Sigmoid colon (tissue), 7 donors: ENCODE data around the gene KCTD11. TPM values are rescaled to one million over a fixed set of nuclear protein-coding genes. Genes with fewer than 3 reads are reported as not detected.
A peak's percentile ranks its signal among the peaks of the same experiment; 100 is the strongest.

Experiments used
- DNase-seq: peaks from one replicate; pipeline ENCODE4 v3.0.0-alpha.2; 2019
- H3K27ac ChIP-seq, 4 donors: fragments of 200-600 bp; sonication (generic); one replicate each; pipeline ENCODE4 v1.5.1; 2016 to 2019; ENCODE audit warnings: mild to moderate bottlenecking in 1 of 4
- H3K27me3 ChIP-seq, 3 donors: fragments of 200-600 bp; sonication (generic); one replicate each; pipeline ENCODE4 v1.5.1; 2019; ENCODE audit warnings: mild to moderate bottlenecking in 1 of 3
- H3K36me3 ChIP-seq, 4 donors: fragments of 200-600 bp; sonication (generic); one replicate each; pipeline ENCODE4 v1.5.1; 2016 to 2019
- H3K4me1 ChIP-seq, 4 donors: fragments of 200-600 bp; sonication (generic); one replicate each; pipeline ENCODE4 v1.5.1; 2017 to 2019
- H3K4me3 ChIP-seq, 4 donors: fragments of 200-600 bp; sonication (generic); one replicate each; pipeline ENCODE4 v1.5.1; 2017 to 2019; ENCODE audit warnings: mild to moderate bottlenecking in 2 of 4, moderate library complexity in 1 of 4
- H3K9me3 ChIP-seq, 4 donors: fragments of 200-600 bp in 3 of 4; sonication (generic) in 3 of 4; one replicate each; pipeline versions ENCODE4 v1.5.1 to v1.6.1; 2013 to 2019
- EP300 ChIP-seq, 4 donors: sonication (generic); formaldehyde crosslinking; IDR thresholded peaks; one replicate each; pipeline ENCODE4 v1.6.1; 2017; ENCODE audit warnings: antibody characterized with exemption in 4 of 4
- POLR2A ChIP-seq, 2 donors: fragments of 450-650 bp; IDR thresholded peaks; one replicate each; pipeline ENCODE4 v1.6.1; 2016; ENCODE audit warnings: antibody characterized with exemption in 2 of 2, mild to moderate bottlenecking in 2 of 2, moderate library complexity in 2 of 2
- POLR2AphosphoS5 ChIP-seq, 4 donors: sonication (generic); formaldehyde crosslinking; IDR thresholded peaks; one replicate each; pipeline ENCODE4 v1.6.1; 2017; ENCODE audit warnings: antibody characterized with exemption in 4 of 4
- WGBS, 2 donors: extraction: QIAGEN DNeasy Blood & Tissue Kit; methylation state at CpG; one replicate each; pipeline ENCODE4 v1.1.7; 2013; 5-methylcytosine and 5-hydroxymethylcytosine counted together
- intact Hi-C: fragments of 100-400 bp; cut with DNase I; formaldehyde crosslinking; loops from one replicate; pipeline ENCODE4 v1.15.1; 2023
- polyA plus RNA-seq, 3 donors: library from polyadenylated mRNA; stranded (reverse); fragments of 200-250 nt; gene quantifications; one replicate each; pipeline ENCODE4 v1.2.3, GENCODE V29; 2013
- total RNA-seq, 4 donors: library from RNA; depleted of rRNA; stranded (reverse); fragments of >200 nt; gene quantifications; one replicate each; pipeline ENCODE4 v1.1.0, GENCODE V29; 2016
- TF ChIP-seq, protein P1 (sequence below), 4 experiments: fragments of 450-650 bp in 3 of 4; fragments of 200-600 bp in 1 of 4; IDR thresholded peaks; one replicate each; pipeline ENCODE4 v1.5.1; 2016 to 2019; ENCODE audit warnings: antibody characterized with exemption in 4 of 4, mild to moderate bottlenecking in 3 of 4, moderate library complexity in 2 of 4
- donor health status: healthy with polysubstance abuse.
- donor health status: Bipolar disorder and iron deficiency.
- donor health status: healthy.

Gene KCTD11
- total and polyA plus RNA-seq, 7 donors = 4.4 to 11.7 (median 6.2) TPM

DNA sequence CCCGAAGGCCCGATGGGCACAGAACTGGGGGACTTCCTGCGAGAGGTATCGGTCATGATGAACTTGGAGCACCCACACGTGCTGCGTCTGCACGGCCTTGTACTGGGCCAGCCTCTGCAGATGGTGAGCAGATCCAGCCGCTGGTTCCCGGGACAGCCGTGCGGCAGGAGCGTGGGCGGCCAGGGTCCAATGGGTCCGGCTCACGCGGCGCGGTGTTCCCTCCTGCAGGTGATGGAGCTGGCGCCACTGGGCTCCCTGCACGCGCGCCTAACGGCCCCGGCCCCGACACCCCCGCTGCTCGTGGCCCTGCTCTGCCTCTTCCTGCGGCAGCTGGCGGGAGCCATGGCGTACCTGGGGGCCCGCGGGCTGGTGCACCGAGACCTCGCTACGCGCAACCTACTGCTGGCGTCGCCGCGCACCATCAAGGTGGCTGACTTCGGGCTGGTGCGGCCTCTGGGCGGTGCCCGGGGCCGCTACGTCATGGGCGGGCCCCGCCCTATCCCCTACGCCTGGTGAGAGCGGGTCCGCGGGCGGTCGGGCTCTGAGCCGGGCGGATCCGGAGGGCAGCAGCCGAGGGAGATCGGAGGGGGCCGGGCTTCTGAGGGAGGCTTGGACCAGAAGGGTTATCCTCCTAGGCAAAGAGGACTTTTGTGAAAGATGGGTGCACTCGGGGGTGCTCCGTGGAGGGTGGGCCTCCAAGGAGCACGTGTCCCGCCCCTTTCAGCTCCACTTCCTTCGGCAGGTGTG lies 32.0 kb downstream of the KCTD11 start:
- Histone ChIP-seq H3K4me3 (peak overlapping the region; percentile 12 to 49 (median 44)), H3K27ac (peak overlapping the region; percentile 48 to 55 (median 50)), H3K4me1 (peaks cover 2 to 34% (median 30%) of the 10 kb centered on the region in 4 donors), H3K36me3 (peaks cover 0 to 11% (median 3%) of the 10 kb centered on the region in 4 donors), H3K9me3 (no peaks in the 10 kb centered on the region), H3K27me3 (no peaks in the 10 kb centered on the region)
- TF ChIP-seq, protein P1, sequence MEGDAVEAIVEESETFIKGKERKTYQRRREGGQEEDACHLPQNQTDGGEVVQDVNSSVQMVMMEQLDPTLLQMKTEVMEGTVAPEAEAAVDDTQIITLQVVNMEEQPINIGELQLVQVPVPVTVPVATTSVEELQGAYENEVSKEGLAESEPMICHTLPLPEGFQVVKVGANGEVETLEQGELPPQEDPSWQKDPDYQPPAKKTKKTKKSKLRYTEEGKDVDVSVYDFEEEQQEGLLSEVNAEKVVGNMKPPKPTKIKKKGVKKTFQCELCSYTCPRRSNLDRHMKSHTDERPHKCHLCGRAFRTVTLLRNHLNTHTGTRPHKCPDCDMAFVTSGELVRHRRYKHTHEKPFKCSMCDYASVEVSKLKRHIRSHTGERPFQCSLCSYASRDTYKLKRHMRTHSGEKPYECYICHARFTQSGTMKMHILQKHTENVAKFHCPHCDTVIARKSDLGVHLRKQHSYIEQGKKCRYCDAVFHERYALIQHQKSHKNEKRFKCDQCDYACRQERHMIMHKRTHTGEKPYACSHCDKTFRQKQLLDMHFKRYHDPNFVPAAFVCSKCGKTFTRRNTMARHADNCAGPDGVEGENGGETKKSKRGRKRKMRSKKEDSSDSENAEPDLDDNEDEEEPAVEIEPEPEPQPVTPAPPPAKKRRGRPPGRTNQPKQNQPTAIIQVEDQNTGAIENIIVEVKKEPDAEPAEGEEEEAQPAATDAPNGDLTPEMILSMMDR (IDR thresholded peaks at IDR 0.05) = no peak
- peak in 2 of 4 donors; percentile 7 to 21 for TF ChIP-seq POLR2AphosphoS5 (IDR thresholded peaks at IDR 0.05)
- intact Hi-C loops = loop anchor here (5.0 kb wide), 1 partner anchor 178 kb away; the partner anchor contains the start of gene SENP3
- DNase-seq = peak; percentile 72
- WGBS, 2 donors = 33 to 77% methylated on average over 65 of the region's 65 CpGs

DNA sequence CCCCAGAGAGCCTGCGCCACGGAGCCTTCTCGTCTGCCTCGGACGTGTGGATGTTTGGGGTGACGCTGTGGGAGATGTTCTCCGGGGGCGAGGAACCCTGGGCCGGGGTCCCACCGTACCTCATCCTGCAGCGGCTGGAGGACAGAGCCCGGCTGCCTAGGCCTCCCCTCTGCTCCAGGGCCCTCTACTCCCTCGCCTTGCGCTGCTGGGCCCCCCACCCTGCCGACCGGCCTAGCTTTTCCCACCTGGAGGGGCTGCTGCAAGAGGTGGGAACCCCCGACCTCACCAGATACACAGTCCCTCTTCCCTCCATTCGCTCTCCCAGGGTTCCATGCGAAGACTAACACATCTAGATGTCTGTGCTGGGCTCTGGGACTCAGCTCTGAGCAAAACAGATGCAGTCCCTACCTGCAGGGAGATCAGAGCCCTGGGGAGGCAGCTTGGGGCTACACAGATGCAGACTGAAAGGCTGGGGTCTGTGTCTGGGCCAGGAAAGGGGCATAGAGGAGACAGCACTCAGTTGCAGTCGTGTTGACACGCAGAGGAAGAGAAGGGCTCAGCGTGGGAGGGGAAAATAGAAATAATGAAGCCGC lies 32.6 kb downstream of the KCTD11 start:
- Histone ChIP-seq H3K4me1 (peaks cover 2 to 34% (median 30%) of the 10 kb centered on the region in 4 donors), H3K27ac (peak overlapping the region; percentile 48 to 55 (median 50)), H3K27me3 (no peaks in the 10 kb centered on the region), H3K36me3 (peaks cover 0 to 18% (median 7%) of the 10 kb centered on the region in 4 donors), H3K9me3 (no peaks in the 10 kb centered on the region), H3K4me3 (peak overlapping the region in 3 of 4 donors; percentile 39 to 49 (median 48))
- DNase-seq = no peak
- intact Hi-C loops = loop anchor here (5.0 kb wide), 1 partner anchor 178 kb away; the partner anchor contains the start of gene SENP3
- WGBS, 2 donors = 60 to 87% methylated on average over 23 of the region's 23 CpGs
- TF ChIP-seq POLR2AphosphoS5 (IDR thresholded peaks at IDR 0.05) = no peak
- no peak for TF ChIP-seq EP300 (IDR thresholded peaks at IDR 0.05)
- TF ChIP-seq, protein P1 (IDR thresholded peaks at IDR 0.05) = no peak
- TF ChIP-seq POLR2A (IDR thresholded peaks at IDR 0.05) = no peak

DNA sequence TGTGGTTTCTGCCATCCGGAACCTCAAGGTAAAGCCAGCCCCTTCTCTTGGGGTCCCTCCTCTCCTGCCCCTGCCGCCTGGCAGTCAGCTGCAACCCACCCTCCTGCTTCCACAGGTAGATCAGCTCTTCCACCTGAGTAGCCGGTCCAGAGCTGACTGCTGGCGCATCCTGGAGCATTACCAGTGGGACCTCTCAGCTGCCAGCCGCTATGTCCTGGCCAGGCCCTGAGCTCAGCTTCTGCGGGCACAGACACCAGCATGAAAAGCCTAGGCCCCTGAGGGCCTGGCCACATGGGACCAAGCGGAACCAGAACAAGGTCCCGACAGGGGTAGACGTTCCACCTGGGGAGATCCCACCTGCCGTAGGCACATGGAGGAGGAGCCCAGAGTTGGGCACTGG lies 36.9 kb downstream of the KCTD11 start:
- DNase-seq = no peak
- intact Hi-C loops = no loop called here

DNA sequence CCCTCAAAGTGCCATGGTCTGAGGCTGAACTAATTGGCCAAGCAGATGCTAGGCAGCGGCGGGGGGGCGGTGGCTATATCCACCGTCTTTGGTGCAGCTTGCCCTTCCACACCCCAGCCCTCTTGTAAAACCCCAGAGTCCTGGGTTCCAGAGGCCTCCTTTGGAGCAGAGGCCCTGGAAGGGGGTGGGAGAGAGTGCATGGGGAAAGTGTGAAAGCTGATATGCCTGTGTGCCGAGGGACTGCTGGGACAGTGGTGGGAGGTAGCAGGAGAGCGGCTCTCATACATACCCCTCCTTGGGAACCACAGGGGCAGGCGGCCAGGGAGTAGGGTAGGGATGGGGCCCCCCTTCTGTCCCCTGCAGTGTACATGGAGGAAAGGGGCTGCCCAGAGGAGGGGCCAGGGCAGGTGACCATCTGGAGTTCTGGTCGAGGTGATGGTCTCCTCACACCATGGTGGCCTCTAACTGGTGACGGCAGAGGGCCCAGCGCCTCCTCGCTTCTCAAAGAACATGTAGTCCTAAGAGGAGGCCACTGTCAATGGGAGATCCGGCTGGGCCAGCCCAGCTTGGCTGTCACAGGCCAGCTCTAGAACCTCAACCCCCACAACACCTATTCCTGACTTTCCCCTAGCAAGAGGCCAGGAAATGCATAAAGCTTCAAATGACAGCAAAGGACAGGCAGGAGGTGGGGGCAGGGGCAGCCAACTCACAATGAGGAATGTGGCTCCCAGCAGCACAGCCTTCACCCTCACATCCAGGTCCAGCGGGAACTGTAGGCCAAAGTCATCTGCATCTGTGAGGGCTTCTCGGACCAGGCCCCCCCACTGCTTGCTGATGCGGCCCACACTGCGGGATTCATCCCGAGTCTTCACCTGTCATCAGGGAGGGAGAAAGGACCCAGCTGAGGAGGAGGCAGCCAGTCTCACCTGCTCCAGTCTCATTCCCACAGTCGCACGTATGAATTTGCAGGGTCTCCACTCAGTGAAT lies 38.3 kb downstream of the KCTD11 start:
- DNase-seq = no peak
- 88% methylated on average over 19 of the region's 19 CpGs for WGBS, 2 donors
- TF ChIP-seq POLR2AphosphoS5 (IDR thresholded peaks at IDR 0.05) (no peak), POLR2A (IDR thresholded peaks at IDR 0.05) (no peak), EP300 (IDR thresholded peaks at IDR 0.05) (no peak)
- TF ChIP-seq, protein P1 (IDR thresholded peaks at IDR 0.05) = no peak
- Histone ChIP-seq H3K27me3 (no peaks in the 10 kb centered on the region), H3K4me1 (peaks cover 0 to 21% (median 16%) of the 10 kb centered on the region in 4 donors), H3K9me3 (no peaks in the 10 kb centered on the region), H3K36me3 (peaks cover 0 to 41% (median 12%) of the 10 kb centered on the region in 4 donors), H3K4me3 (no peak overlapping the region), H3K27ac (no peak overlapping the region)
- intact Hi-C loops = no loop called here

More for the DNA sequence above, 36.9 kb downstream of the KCTD11 start:
- TF ChIP-seq, protein P1 (IDR thresholded peaks at IDR 0.05) = no peak
- TF ChIP-seq EP300 (IDR thresholded peaks at IDR 0.05) = no peak
- TF ChIP-seq POLR2AphosphoS5 (IDR thresholded peaks at IDR 0.05) = no peak
- no peak for TF ChIP-seq POLR2A (IDR thresholded peaks at IDR 0.05)
- H3K9me3 ChIP-seq = no peaks in the 10 kb centered on the region
- H3K4me1 ChIP-seq = peaks cover 2 to 19% (median 16%) of the 10 kb centered on the region in 4 donors
- no peak overlapping the region for H3K4me3 ChIP-seq
- peaks cover 0 to 41% (median 12%) of the 10 kb centered on the region in 4 donors for H3K36me3 ChIP-seq
- H3K27ac ChIP-seq = no peak overlapping the region
- 96 to 97% methylated on average over 10 of the region's 10 CpGs for WGBS, 2 donors
- H3K27me3 ChIP-seq = no peaks in the 10 kb centered on the region
